GM21825 (cell line): Measurements from ENCODE around the gene FANCD2.
"Not testable (repeated sequence)": the region's sequence is repeated elsewhere in the genome, so short reads cannot be mapped to it uniquely, and the experiment has no call there.

Experiments used
- ATAC-seq: cut with Tn5 transposase; IDR thresholded peaks from one replicate; pipeline ENCODE4 v1.9.1; 2021; ENCODE audit warnings: mild to moderate bottlenecking, moderate library complexity; ENCODE audit not compliant: unreplicated experiment

Gene FANCD2

DNA sequence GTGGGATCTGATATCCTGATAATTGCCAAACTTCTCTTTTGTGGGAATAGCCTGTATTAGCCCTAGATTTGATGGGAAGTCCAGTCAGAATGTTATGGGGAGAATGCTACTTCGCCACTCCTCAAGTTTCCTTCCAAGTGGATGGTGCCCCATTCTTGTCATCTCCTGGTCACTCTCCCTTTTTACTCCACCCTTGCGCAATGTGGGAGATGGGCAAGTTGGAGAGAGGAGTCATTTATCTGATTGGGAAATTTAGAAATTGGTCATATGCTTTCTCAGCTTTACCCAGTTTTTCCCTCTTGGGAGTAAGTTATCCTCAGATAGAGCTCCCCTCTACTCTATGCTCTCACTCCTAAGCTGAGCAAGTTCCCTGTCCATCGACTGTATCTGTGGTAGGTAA lies 67.4 kb downstream of the FANCD2 start:
- no peak for ATAC-seq

DNA sequence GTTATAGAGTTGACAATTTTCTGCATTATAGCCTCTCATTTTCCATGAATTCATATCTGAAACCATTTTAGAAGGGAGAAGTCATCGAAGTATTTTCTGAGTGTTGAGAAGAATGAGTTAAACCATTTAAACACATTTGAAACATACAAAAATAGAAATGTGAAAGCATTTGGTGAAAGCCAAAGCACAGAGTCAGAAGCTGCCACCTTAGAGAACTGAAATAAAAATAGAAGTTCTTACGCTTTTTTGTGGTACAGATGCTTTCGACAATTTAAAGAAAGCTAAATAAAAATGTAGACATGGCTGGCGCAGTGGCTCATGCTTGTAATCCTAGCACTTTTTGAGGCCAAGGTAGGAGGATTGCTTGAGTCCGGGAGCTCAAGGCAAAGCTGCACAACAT lies 72.8 kb downstream of the FANCD2 start:
- ATAC-seq = no peak

DNA sequence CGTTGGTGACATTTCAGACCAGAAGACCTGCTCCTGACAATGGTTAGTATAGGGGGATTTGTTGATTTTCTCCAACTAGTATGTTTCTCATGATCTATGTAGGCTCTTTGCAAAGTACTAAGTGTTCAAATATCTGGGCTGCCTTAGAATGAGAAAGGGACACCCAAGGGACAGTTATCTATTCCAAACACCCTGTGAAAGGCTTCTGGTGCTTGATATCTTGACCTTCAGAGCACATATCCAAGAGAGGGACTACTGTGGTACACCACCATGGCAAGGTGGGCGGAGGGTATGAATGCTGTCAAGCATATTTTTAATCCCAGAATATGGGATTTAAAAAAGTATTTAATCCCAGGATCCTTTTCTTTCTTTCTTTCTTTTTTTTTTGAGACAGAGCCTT lies 80.7 kb downstream of the FANCD2 start:
- ATAC-seq = no peak

DNA sequence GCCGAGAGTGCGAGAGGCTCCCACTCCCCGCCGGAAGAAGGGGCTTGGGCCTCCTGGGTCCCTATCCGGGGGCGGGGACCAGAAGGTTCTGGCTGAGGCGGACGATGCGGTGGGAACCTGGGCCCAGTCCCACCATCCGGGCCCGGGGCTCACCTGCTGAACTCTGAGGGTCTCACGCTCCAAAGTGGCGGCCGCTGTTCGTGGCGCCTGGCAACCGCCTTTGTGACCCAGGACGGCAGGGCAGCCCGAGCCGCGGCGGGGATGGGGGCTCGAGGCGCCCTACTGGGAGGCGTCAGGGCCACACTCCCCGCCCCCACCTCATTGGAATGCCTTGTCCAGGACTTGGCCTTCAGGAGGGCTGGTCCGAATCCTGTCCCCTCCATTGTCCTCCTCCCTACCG lies 81.9 kb downstream of the FANCD2 start, which contains the start of gene FANCD2OS:
Gene FANCD2OS, minus strand, starts transcription at position 165 of the 400 bp plus-strand sequence. CDS start 3,481 bp downstream, outside the sequence.
- no peak for ATAC-seq

DNA sequence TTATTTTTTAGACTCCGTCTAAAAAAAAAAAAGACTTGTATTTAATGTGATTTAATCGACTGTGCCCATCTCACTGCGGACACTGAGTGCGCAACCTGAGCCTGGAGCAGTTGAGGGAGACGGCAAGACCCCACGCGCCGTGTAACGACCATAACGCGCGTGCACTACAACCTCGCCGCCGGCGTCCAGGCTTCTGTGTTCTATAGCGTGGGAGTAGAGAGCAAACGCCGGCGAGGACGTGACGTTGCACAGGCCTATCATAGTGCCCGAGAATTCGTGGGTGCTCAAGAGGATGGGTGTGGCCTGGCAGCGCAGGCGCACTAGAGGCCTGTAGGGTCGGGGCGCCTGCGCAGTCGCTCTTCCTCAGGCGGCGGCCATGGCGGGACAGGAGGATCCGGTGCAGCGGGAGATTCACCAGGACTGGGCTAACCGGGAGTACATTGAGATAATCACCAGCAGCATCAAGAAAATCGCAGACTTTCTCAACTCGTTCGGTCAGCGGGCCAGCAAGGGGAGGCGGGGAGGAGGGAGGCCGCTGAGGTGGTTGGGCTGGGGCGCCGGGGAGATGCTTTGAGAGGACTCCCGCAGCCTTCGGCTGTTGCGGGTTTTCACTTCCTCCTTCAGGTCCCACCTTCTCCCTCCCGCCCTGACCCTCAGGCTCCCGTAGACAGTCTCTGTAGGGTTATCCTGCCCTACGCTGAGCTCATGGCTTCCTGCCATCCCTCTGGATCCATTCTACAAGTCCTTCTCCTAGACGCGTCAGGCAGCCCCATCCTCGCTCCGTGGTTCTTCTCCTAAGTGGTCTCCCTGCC lies 89.3 kb downstream of the FANCD2 start, which contains the start of gene BRK1:
Gene BRK1, plus strand, starts transcription at position 350 of the 812 bp plus-strand sequence. Its CDS starts 27 bp downstream, at position 377.
- ATAC-seq = peak; percentile 95

DNA sequence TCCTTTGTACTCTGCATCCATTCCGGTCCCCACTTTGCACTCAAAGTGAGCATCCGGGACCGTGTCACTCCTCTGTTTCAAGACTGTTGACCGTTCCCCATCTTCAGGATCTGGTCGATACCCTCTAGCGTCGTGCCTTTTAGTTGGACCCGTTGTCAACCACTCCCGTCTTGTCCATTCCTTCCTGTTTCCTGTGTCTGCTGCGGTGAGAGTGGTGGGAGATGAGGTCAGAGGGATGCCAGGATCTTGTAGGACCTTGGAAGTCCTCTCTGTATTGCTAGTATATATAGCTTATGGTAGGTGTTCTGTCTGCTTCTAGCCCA lies 89.9 kb downstream of the FANCD2 start:
- peak; percentile 10 for ATAC-seq

DNA sequence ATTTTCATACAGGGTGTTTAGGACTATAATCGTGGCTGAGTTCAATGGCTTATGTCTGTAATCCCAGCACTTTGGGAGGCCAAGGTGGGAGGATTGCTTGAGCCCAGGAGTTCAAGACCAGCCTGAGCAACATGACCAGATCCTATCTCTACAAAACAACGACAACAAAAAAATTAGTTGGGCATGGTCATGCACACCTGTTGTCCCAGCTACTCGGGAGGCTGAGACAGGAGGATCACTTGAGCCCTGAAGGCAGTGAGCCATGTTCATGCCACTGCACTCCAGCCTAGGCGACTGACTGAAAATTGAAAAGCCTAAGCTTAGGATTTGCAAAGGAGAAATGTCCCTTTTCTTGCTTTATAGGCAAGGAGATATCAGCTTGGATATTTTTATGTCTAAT lies 90.7 kb downstream of the FANCD2 start:
- ATAC-seq = no peak

DNA sequence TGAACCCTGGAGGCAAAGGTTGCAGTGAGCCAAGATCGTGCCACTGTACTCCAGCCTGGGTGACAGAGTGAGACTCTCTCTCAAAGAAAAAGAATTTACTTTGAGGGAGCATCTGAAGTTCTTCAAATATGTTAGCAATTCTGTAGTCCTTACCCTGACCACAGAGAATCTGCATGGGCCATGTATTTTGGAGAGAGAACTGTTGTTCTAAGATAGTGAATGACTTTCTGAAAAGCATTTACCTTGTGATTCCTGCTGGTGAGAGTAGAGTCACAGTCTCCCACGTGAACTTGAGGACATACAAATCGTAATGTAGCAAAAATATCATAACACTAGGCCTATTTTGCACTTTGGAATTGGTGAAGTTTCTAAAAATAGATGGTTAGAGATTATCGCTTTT lies 93.1 kb downstream of the FANCD2 start:
- ATAC-seq = no peak

DNA sequence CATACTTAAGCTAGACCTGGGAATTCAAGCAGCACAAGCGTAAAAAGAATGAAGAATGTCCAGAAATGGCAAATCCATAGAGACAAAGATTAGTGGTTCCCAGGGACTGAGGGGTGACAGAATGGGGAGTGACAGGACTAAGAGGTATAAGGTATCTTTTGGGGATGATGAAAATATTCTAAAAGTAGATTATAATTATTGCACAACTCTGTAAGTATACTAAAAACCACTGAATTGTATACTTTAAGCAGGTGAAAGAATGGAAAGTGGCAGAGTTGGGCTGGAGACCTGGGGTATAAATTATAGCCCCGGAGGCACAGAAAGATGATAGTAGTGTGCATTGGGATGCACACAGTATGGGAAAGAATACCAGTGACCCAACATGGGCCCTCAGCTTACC lies 94.8 kb downstream of the FANCD2 start:
- no peak for ATAC-seq

DNA sequence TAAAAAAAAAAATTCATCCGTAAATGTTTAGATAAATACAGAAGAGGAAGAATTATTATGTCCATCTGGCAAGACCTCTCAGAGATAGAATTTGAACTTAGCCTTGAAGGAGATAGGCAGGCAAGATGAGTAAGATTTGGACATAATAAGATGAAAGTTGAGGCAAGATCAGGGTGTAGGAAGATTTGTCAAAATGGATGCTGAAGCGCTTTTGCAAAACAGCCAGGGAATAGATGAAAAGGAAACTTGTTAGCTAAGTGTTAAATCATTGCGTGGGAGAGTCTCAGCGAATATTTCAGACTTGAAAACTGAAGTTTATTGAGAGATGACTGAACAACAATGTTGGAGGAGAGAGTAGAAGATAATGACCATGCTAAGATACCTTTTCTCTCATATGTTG lies 96.5 kb downstream of the FANCD2 start:
- ATAC-seq = no peak

DNA sequence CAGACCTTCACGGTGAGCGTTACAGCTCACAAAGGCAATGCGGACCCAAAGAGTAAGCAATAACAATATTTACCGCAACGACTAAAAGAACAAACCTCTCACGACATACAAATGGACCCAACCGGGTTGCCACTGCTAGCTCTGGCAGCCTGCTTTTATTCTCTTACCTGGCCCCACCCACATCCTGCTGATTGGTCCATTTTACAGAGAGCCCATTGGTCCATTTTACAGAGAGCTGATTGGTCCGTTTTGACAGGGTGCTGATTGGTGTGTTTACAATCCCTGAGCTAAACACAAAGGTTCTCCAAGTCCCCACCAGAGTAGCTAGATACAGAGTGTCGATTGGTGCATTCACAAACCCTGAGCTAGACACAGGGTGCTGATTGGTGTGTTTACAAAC lies 109.6 kb downstream of the FANCD2 start:
- ATAC-seq = not testable (repeated sequence)

DNA sequence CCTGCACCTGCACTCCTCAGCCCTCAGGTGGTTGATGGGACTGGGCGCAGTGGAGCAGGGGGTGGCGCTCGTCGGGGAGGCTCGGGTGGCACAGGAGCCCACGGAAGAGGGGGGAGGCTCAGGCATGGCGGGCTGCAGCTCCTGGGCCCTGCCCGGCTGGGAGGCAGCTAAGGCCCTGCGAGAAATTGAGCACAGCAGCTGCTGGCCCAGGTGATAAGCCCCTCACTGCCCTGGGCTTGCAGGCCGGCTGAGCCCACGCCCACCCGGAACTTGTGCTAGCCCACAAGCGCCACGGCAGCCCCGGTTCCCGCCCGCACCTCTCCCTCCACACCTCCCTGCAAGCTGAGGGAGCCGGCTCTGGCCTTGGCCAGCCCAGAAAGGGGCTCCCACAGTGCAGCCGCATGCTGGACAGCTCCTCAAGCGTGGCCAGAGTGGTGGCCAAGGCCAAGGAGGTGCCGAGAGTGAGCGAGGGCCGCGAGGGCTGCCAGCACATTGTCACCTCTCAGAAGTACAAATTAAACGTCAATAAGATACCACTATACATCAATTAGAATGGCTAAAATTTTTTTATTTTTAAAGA lies 110.3 kb downstream of the FANCD2 start:
- no peak for ATAC-seq

DNA sequence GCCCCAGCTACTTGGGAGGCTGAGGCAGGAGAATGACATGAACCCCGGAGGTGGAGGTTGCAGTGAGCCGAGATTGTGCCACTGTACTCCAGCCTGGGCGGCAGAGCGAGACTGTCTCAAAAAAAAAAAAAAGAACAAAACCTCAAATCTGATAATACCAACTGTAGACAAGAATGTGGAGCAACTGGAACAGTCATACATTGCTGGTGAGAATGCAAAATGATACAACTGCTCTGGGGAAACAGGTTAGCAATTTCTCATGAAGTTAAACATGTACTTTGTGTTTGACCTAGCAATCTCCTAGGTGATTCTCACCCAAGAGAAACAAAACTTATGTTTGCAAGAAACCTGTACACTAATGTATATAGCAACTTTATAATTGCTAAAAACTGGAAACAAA lies 110.9 kb downstream of the FANCD2 start:
- no peak for ATAC-seq

DNA sequence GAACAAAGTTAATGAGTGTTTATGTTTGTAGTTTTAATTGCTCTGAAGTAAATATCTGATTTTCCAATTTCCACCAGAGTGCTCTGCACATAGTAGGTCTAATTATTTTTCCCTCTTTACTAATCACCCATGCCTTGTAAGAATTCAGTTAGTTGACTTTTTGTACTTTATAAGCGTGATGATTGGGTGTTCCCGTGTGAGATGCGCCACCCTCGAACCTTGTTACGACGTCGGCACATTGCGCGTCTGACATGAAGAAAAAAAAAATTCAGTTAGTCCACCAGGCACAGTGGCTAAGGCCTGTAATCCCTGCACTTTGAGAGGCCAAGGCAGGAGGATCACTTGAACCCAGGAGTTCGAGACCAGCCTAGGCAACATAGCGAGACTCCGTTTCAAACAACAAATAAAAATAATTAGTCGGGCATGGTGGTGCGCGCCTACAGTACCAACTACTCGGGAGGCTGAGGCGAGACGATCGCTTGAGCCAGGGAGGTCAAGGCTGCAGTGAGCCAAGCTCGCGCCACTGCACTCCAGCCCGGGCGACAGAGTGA lies 114.8 kb downstream of the FANCD2 start:
- no peak for ATAC-seq

DNA sequence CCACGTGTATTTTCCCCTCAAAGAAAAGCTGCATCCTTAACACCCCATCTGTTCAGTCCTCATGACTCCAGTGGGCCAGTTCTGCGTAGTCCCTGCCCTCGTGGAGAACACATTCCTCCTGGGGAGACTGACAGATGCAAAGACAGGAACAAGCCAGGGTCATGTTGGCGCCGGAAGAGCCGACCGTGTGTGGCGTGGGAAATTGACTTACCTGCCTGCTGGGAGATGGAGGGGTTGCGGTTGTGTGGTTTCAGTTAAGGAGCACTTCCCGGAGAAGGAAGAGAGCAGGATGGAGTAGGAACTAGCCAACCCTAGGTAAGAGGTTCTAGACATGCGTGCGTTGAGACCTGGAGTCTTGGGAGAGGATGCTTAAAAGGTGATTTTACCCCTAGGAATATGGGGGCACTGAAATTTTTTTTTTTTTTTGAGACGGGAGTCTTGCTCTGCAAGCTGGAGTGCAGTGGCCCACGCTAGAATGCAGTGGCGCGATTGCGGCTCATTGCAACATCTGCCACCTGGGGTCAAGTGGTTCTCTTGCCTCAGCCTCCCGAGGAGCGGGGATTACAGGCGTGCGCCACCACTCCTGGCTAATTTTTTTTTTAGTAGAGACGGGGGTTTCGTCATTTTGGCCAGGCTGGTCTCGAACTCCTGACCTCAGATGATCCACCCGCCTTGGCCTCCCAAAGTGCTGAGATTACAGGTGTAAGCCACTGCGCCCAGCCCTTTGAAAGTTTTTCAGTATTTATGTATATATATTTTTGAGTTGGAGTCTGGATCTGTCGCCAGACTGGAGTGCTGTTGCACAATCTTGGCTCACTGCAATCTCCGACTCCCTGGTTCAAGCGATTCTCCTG lies 116.7 kb downstream of the FANCD2 start:
- no peak for ATAC-seq

DNA sequence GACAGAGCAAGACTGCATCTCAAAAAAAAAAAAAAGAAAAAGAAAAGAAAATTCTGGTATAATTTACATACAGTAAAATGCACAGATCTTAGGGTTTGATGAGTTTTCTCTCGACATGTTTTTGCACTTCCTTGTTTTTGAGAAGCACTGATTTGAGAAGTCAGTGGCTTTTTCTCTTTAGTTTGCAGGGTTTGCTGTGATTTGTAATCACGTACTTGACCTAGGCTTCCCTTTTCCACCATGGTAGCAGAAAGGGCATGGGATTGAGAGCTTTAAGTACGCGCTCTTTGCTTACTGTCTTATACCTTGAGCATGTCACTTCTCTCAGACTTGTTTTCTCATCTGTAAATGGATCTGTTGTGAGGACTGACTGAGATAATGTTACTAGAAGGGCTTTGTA lies 119.4 kb downstream of the FANCD2 start:
- ATAC-seq = no peak

DNA sequence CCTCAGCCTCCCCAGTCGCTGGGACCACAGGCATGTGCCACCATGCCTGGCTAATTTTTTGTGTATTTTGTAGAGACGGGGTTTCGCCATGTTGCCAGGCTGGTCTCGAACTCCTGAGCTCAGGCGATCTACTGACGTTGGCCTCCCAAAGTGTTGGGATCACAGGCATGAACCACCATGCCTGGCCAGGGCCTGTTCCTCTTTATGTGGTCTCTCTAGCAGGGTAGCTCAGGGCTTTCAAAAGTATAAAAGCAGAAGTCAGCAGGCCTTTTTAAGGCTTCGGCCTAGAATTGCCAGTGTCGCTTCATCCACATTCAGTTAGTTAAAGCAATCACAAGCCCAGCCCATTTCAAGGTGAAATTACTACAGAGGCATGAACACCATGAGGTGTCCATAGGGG lies 123.0 kb downstream of the FANCD2 start:
- ATAC-seq = no peak

DNA sequence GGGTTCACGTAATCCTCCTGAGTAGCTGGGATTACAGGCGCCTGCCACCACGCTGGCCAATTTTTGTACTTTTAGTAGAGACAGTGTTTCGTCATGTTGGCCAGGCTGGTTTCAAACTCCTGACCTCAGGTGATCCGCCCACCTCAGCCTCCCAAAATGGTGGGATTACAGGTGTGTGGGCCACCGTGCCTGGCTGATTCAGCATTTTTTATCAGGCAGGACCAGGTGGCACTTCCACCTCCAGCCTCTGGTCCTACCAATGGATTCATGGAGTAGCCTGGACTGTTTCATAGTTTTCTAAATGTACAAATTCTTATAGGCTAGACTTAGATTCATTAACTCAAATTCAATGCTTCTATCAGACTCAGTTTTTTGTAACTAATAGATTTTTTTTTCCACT lies 124.8 kb downstream of the FANCD2 start:
- no peak for ATAC-seq
